ENCODE results near the gene PAAF1.
A peak's percentile ranks its signal among the peaks of the same experiment; 100 is the strongest.
"Not testable (repeated sequence)": the region's sequence is repeated elsewhere in the genome, so short reads cannot be mapped to it uniquely, and the experiment has no call there.

Gene PAAF1

DNA sequence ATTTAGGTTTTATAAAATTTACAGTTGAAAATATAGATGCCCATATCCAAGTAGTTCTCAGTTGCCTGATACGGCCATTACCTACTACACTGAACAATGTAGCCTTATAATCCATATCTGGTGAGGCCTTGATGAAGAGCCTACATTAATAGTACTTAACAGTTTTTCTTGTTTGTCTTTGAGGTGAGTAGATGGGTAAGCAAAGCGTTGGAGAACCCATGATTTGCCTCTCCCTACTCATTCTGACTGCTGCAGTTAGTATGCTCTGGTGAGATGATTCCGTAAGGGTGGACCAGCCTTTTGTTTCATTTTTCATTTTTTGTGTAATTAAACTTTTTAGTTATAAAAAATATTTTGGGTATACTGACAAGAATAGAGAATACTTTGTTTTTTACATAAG is 11.4 kb downstream of the PAAF1 start:
- DNase-seq, result no peak

DNA sequence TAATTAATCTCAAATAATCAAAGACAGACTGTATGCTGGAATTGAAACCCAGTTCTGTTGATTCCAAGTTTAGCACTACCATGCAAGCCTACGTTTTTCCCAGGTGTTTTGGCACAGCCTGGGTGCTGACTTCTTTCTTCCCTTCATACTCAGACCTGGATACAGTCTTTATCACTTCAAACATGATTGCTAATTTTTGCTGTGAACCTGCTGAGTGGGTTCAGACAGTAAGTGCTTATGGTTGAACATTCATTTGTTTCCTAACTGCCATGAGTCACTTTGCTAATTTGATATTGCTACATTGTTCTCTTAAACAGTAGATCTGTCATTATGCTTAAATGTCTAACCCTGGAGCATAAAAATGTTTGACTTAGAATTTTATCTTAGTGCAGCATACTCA is 12.2 kb downstream of the PAAF1 start:
- no peak for DNase-seq

DNA sequence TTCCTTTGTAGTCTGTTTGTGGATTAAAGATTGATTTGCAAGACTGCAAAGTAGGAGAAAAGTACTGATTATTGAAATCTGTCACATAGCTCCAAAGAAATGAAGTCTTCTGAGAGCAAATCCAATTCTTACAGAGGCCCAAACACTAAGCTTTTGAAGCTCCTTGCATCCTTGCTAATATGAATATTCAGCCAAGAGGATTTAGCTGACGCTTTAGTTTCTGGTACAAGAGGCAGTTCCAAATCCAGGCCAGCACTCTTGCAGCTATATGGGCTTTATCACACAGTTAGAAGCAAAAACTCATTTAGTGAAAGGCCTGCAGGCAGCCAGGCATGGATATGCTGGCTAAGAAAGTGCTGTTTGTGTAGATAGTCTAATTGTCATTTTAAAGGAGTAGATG is 12.7 kb downstream of the PAAF1 start:
- DNase-seq, result no peak

DNA sequence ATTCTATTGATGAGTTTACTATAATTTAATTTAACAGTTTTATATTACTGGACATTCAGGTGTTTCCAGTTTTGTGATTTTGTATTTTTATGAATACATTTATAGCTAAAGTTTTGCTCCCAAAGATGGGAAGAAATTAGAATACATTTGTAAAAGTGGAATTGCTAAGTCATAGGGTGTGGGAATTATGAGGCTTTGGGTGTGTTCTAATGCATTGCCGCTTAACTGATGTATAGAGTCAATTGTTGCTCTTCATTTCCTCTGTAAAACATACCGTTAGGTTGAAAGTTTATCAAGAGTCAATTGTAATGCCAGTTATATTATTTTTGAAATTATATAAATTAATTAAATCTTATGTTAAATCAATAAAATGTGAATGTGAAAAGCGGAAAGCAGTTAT is 16.2 kb downstream of the PAAF1 start:
- DNase-seq, result no peak

GRCh38 chr11:73894725-73895335 is 18.0 kb downstream of the PAAF1 start:
- no peak for DNase-seq

DNA sequence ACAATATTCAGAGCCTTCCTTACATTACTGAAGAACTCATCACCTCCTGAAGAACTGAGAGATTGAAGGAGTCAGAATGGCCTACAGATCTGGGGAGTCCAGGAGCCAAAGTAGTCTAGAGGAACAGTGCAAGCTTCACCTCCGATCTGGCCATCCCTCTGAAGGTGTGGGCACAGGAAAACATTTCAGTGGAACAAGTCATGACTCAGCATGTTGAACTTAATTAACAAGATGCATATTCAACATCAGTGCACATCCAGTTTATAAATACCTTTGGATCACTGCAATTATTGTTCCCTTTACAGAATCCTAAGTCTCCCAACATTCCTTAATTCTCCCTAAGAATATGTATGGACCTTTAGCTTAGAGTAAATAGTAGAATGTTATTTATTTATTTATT is 25.5 kb downstream of the PAAF1 start:
- DNase-seq, result no peak

GRCh38 chr11:73907191-73907590 is 30.4 kb downstream of the PAAF1 start:
- DNase-seq, result no peak

DNA sequence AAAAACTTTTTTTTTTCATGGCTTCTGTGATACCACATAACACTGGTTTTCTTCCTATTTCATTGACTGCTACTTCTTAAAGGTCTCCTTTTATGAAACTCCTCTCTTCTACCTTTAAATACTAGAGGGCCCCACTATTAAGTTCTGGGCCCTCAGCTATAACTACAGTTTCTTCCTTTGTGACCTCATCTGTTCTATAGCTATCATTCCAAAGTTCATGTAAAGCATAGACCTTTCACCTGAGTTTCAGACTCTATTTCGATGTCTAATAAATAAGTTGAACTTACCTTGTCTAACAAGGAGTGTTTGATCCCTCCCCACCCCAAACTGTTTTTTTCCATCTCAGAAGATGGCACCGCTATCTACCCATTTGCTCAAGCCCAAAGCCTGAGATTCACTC is 35.2 kb downstream of the PAAF1 start:
- no peak for DNase-seq

DNA sequence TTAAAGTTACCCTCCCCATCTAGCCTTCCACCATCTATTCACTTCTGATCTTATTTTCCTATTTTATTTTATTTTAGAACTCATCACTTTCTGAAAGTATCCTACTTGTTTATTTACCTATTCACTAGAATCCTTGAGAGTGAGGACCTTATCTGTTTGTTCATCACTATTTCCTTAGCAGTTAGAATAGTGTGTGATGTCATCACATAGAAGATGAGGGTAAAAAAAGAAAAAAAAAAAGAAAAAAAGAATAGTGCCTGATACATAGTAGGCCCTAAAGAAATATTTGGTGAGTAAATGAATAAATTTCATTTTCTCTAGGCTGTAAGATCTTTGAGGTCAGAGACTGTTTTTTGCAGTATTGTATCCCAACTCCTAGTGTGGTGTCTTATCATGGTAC is 36.7 kb downstream of the PAAF1 start:
- no peak for DNase-seq

GRCh38 chr11:73914284-73914683 is 37.5 kb downstream of the PAAF1 start:
- DNase-seq, result no peak

GRCh38 chr11:73916435-73916834 is 39.6 kb downstream of the PAAF1 start:
- no peak for DNase-seq

GRCh38 chr11:73921180-73921579 is 44.4 kb downstream of the PAAF1 start:
- no peak for DNase-seq

GRCh38 chr11:73929388-73929787 is 52.6 kb downstream of the PAAF1 start:
- no peak for DNase-seq

DNA sequence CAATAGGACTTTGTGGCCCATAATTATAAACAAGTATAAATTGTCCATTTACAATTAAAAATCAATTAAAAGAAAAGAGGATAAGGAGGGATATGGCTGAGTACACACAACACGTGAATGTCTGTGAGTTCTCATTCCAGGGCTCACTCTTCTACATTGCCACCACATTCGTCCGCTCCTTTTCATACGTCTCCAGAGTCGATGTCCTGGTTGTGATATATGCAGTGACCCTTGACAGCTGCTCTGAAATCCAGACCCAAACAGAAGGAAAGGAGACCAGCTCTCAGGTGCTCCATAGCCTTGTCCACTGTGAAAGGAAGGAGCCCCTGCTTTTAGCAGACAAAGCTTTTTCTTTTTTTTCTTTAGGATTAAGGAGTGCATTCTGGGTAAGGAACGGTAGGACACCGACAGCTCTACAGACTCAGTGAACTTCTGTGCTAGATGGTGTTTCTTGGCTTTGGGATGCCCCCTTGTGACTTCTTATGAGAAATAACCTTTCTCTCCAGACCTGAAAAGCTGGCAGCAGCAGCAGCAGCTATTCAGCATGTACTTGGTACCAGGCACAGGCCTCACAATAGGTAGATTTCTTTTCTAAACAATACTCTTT is 54.3 kb downstream of the PAAF1 start:
- DNase-seq, result peak; percentile 16

DNA sequence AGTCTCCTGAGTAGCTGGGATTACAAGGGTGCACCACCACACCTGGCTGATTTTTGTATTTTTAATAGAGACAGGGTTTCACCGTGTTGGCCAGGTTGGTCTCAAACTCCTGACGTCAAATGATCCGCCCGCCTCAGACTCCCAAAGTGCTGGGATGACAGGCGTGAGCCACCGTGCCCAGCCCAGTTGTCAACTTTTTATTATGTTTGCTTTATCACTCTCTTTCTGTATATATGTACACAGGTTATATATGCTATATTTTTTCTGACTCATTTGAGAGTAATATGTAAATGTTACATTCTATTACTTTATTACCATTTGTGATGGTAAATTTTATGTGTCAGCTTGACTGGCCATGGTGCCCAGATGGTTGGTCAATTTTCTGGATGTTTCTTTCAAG is 55.2 kb downstream of the PAAF1 start:
- no peak for DNase-seq

- no peak for DNase-seq
Observed at GRCh38 chr11:73932781-73933180, 56.0 kb downstream of the PAAF1 start.

GRCh38 chr11:73936047-73936446 is 59.2 kb downstream of the PAAF1 start:
- DNase-seq, result not testable (repeated sequence)

- no peak for DNase-seq
Observed at GRCh38 chr11:73939096-73939495, 62.3 kb downstream of the PAAF1 start.

DNA sequence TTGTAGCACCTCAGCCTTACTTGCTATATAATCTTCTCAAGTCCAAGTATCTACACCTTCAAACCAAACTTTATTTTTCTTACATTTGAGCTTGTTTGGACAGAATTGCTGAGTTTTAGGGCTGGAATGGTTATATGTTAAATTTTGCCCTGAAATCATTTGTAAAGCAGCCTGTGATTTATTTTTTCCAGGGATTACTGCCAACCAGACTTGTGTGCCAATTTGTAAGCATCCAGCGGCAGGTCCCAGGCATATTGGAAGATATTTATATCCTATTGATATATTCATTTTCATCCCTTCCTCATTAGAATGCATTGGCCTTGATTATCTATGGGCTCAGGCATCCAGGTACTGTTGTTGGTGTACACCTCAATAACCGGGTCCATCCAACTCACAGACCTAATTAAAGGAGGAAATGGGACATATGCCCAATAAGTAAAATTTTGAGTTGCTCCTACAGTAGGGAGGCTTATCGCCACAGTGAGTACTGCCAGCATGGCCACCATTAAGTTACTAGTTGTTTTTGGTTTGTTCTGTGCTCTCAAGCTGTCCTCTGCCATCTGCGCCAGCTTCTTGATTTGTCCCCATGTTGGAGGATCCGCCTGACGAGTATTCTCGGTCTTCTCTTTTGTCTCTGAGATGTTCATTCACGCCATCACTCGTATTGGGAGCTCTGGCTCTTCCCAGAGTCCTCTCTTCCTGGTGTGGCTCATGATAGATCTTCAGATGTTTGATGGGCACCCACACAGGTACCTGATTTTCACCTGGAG is 64.2 kb downstream of the PAAF1 start:
- DNase-seq, result no peak

- no peak for DNase-seq
Observed at GRCh38 chr11:73942010-73942409, 65.2 kb downstream of the PAAF1 start.

DNA sequence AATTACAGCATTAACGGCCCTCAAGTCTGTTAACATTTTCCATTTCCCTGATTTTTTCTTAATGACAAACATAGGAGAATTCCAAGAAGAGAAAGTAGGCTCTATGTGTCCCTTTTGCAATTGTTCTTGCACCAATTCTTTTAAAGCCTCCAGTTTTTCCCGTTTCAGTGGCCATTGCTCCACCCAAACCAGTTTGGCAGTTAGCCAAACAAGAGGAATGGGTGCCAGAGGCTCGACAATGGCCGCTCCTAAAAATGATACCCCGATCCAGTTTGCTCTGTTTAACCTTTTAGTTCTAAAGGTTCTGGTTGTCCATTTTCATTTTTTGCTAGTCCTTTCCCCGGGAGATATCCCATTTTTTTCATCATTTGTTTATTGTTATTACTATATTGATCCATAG is 67.3 kb downstream of the PAAF1 start:
- no peak for DNase-seq

DNA sequence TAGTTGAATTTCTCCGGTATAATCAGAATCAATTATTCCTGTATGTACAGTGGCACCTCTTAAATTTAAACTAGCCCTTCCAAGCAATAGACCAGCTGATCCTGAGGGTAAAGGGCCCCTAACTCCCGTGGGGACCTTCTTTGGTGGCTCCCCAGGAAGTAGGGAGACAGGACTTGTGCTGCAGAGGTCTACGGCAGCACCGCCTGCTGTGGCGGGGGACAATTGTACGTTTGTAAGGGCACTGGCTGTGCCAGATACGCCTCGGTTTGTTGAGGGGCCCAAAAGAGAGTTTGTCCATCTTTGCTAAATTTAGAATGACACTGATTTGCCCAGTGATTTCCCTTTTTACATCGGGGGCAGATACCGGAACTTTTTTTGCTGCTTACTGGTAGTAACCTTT is 68.1 kb downstream of the PAAF1 start:
- no peak for DNase-seq

DNA sequence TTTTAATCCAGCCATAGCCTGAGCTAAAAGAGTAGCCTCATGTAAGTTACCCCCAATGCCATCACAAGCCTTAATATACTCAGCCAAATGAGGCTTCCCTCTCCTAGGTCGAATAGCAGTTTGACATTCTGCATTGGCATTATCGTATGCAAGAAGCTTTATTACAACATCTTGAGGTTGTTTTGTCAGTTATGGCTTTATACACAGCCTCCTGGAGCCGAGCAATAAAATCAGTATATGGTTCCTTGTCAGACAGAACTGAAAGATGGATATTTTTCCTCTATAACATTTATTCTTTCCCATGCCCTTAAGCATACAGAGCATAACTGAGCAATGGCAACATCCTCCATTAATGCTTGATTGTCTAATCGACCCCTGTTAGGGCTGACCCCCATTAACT is 68.6 kb downstream of the PAAF1 start:
- DNase-seq, result no peak

GRCh38 chr11:73946798-73947458 is 70.1 kb downstream of the PAAF1 start:
- DNase-seq, result no peak

Data from NCI-H748 treated with DMSO at 0.1 percent for 48 hours (cell line).